Measurements from ENCODE around the gene POPDC2.

POPDC2 gene

GRCh38 chr3:119669906-119670570 is 9.6 kb upstream of the POPDC2 start:
- no peak for DNase-seq (ENCODE audit: low read depth)

GRCh38 chr3:119665954-119666559 is 5.7 kb upstream of the POPDC2 start:
- no peak for DNase-seq (ENCODE audit: low read depth)

GRCh38 chr3:119664850-119665379 is 4.5 kb upstream of the POPDC2 start:
- DNase-seq (ENCODE audit: low read depth), result no peak

DNA sequence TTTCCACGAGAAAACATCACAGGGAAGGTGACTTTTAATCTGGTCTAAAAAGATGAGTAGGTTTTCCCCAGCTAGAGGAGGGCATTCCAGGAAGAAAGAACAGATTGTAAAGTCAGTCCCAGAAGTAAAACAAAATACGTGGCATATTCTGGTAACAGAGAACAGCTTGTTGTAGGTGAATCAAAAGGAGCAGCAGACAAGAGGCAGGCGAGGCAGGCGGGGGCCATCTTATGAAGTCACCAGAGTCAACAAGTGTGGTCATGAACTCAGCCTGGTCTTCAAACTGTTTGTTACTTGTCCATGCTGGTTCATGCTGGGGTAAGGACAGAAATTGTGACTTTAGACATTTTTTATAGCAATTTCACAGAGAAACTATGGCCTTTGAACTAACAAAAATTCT is 4.0 kb upstream of the POPDC2 start:
- no peak for DNase-seq (ENCODE audit: low read depth)

GRCh38 chr3:119663885-119664284 is 3.5 kb upstream of the POPDC2 start:
- DNase-seq (ENCODE audit: low read depth), result no peak

DNA sequence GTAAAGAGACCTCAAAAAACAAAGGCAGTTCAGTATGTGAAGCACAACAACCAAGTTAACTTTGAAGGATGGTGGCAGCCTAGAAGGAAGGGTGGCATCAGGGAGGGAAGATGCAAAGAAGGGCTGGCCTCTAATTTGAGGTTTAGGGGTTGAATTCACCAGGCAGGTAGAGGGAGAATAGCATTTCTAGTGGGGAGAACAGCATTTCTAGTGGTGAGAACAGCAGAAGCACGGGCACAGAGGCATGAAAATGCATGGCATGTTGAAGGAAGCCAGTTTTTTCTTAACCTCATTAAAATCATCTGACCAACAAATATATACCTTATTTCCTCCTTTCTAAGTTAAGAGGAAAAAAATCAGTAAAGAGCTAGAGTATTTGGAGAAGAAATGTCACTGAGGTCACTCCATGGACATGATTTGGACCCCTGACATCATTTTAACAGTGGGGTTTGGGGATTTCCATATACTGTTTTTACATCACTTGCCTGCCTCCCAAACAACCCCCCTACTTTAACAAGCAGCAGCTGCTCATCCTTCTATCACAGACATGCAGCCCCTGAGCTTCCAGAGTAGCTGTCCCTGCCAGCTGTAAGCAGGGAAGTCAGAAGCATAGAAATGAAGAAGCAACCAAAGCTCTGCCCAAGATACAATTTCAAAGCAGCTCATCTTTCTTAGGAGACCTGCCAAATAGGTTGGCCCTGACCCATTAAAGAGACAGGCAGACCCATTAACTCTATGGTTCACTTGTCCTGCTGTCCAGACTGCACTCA is 2.4 kb upstream of the POPDC2 start:
- no peak for DNase-seq (ENCODE audit: low read depth)

GRCh38 chr3:119659606-119660291 is 640 bp downstream of the POPDC2 start:
- DNase-seq (ENCODE audit: low read depth), result no peak

- no peak for DNase-seq (ENCODE audit: low read depth)
Measured at GRCh38 chr3:119658994-119659393, 1.4 kb downstream of the POPDC2 start.

DNA sequence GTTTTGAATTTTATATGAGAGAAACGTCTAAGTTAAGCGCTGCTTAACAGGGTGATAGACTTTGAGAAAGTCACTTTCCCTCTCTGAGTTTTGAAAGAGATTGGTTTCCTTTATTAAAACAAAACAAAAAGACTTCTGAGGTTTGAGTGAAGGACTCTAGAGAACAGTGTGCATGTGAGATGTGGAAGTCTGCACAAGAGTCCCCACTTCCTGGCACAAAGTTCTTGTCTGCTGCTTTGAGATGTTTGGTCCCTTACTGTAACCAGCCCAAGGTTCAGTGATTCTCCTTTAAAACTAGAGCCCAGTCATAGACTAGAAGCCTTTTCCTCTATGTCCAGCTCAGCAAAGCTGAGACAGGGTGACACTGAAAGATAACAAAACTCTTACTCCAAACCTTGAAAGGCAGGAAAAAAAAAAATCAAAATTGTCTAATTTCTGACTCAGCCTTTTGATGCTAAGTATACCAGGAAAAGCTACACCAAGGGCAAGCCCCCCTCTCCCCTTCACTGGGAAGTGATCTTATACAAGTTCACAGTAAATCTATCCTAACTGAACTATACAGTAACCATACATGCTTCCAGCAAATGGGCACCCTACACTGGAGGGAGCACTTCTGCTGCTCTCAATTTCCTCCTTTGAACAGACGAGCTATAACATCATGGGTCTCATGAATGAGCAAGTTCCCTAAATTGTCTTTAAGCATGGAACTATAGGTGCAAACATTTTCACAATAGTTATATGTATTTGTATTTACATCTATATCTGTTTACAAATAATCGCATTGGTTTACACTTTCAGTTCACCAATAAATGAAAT is 2.3 kb downstream of the POPDC2 start:
- no peak for DNase-seq (ENCODE audit: low read depth)

DNA sequence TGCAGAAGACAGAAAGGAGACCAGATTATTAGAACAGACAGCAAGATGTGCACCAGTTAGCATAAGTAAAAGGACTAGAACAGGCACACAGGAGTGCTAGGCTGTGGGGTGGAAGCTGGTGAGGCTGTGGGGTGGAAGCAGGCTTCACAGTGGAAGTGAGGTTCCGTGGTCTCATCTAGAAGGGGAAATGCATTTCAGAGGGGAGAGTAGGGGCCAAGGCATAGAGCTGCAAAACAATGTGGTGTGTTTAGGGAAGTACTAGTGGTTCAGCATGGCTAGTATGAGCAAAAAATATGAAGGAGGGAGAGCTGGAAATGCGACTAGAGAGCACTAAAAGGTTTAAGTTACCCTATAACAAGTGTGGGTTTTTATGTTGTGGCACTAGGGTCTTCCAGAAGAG is 6.5 kb downstream of the POPDC2 start:
- no peak for DNase-seq (ENCODE audit: low read depth)

DNA sequence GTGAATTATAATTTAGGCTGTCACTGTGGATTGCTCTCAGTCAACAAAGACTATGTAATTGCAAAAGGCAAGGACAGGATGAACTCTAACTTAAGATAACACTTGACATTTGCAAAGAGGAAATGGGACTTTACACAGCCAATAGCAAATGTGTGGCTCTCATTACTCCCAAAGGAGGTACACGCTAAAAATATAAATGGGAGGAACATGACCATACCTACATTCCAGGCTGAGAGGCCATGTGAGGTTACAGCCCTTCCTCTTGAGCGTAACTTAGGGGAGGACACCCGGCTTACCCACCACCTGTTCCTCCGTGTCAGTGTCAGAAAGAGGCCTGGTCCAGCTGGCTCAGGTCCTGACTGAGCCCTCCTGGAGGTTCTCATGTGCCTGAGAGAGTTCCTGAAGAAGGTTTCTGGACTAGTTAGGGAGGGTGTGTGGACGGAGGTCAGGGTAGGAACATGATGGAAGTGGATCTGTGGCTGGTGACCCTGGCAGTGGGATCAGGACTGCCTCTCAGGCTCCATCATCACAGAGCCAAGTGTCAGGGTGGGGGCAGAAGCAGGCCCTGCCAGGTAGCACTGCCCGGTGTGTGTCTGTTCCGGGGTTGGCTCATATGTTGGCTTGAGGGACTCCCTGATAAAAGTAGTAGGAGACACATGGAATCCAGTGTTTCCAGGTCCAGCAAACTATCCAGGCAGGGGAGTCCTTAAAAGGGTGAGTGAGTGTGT is 7.9 kb downstream of the POPDC2 start:
- no peak for DNase-seq (ENCODE audit: low read depth)

GRCh38 chr3:119649761-119650160 is 10.6 kb downstream of the POPDC2 start:
- no peak for DNase-seq (ENCODE audit: low read depth)

DNA sequence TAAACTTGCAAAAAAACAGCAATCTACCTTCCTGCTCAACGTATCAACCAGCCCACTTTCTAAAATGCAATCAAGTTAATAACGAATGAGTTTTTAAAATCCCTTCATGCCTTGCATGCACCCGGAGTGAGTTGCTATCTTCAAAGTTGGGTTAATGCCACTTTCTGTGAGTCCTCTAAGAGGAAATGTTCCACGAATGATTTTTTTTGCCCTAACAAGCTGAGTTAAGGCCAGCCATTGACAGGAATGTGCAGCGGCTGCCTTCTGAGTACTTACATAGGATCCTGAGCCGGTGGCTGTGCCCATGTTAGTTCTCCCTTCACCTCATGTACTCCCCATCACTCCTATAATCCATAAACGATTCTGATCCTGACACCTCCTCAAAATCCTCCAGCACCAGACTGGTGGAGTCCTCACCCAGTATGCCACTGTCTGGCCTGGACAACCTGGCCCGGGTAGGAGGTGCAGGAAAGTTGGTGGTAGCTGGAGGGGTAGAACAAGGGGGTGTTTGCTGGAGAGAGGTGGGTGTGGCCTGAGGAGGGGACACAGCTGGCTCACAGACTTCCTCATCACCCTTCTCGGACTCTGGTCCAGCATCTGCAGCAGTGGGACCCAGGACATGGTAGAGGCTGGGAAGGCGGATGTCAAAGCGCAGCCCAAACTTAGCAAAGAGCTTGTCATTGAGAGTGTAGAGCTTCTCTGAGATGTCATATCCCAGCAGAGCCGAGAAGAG is 12.4 kb downstream of the POPDC2 start:
- no peak for DNase-seq (ENCODE audit: low read depth)

GRCh38 chr3:119647171-119647570 is 13.2 kb downstream of the POPDC2 start:
- no peak for DNase-seq (ENCODE audit: low read depth)

DNA sequence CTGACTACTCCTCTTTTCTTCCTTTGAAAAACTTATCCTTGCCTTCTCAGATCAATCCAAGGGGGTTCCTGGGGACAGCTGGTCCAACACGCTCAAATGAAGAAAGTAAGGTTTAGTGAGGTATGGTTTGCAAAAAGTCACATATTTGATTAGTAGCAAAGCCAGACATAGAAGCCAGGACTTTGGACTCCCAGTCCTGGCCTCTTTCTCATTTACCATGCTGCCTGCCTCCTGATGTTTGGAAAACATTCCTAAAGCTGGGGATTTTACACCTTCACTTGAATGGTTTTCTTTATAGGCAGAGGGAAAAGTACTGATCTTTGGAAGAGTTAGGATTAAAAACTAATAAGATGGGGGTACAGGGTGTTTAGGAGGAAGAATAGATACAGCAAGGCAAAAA is 14.6 kb downstream of the POPDC2 start:
- no peak for DNase-seq (ENCODE audit: low read depth)

GRCh38 chr3:119644481-119644880 is 15.9 kb downstream of the POPDC2 start:
- no peak for DNase-seq (ENCODE audit: low read depth)

DNA sequence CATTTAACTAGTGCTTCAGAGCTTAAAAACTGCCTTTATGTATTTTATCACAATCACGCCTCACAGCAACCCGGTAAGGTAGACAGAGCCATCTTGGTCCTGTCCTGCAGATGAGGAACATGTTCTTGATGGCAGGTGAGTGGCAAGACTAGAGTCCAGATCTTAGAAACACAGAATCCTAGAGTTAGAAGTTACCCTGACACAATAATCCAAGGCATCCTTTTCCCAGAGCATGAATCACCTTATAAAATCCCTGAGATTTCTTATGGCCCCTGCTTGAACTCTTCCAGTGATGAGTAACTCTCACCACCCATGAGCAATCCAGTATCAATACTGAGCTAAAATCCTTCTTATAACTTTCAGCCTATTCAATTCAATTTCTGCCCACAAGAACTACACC is 16.9 kb downstream of the POPDC2 start:
- no peak for DNase-seq (ENCODE audit: low read depth)

DNA sequence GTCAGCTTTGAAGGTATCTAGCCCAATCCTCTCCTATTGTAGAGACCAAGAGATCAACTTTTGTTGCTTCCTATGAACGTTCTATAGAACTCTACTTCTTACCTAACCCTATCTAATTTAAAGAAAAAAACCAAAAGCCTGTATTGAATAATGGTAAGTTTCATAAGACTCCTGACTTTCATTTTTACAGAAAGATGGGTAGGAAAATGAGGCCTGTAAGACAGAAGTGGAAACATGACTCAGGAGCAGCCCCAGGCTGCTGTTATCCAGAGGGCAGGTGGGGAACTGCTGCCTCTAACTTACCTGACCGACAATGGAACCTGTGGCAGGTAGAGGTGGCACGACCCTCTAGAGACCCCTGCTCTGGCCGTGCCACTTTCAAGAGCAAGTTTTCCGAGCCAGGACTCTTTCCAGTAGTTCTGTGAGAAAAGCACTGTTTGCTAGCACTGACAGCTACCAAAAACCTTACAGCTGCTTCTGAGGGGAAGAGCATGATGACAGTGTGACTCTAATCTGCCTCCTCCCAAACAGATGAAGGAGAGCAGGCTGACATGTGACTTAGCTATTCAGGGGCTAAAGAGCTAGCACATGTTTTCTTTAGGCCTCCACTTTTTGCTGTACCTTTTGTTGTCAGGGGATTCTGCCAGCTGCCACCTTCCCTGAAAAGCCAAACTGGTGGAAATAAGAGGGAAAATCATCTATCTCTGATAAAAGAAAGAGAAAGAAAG is 17.5 kb downstream of the POPDC2 start:
- no peak for DNase-seq (ENCODE audit: low read depth)

- DNase-seq (ENCODE audit: low read depth), result no peak
Measured at GRCh38 chr3:119641416-119641815, 19.0 kb downstream of the POPDC2 start.
